ENCODE measurements around the gene FOXE1.

DNA sequence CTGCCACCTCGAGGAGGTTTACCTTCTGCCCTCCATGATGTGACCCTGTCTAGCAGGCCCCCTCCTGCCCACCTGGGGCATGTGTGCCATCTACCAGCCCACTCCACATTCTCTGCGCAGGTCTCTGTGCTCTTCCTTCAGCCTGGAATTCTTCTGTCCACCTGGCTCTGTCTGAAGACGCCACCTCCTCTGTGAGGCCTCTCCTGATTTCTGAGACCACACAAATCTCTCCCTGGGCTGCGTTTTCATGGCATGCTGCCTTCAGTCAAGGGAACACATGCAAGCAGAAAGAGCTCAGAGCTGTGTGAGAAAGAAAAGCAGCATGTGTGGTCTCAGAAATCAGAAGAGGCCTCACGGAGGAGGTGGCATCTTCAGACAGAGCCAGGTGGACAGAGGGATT is 22.1 kb downstream of the FOXE1 start:
- TF ChIP-seq, protein P1, sequence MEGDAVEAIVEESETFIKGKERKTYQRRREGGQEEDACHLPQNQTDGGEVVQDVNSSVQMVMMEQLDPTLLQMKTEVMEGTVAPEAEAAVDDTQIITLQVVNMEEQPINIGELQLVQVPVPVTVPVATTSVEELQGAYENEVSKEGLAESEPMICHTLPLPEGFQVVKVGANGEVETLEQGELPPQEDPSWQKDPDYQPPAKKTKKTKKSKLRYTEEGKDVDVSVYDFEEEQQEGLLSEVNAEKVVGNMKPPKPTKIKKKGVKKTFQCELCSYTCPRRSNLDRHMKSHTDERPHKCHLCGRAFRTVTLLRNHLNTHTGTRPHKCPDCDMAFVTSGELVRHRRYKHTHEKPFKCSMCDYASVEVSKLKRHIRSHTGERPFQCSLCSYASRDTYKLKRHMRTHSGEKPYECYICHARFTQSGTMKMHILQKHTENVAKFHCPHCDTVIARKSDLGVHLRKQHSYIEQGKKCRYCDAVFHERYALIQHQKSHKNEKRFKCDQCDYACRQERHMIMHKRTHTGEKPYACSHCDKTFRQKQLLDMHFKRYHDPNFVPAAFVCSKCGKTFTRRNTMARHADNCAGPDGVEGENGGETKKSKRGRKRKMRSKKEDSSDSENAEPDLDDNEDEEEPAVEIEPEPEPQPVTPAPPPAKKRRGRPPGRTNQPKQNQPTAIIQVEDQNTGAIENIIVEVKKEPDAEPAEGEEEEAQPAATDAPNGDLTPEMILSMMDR (IDR thresholded peaks at IDR 0.05) = no peak
- TF ChIP-seq EP300 (IDR thresholded peaks at IDR 0.05; ENCODE audit: low read depth) (no peak), POLR2A (IDR thresholded peaks at IDR 0.05) (no peak)

All from transverse colon (tissue), 3 donors.